ENCODE results near the gene PVALEF. TPM values are rescaled to one million over a fixed set of nuclear protein-coding genes. Genes with fewer than 3 reads are reported as not detected.

The PVALEF gene
- total and polyA plus RNA-seq, 2 of the 13 experiments (the other 11 are each of a cell fraction or from before 2014, with no cell fraction given) = 0.18 TPM

DNA sequence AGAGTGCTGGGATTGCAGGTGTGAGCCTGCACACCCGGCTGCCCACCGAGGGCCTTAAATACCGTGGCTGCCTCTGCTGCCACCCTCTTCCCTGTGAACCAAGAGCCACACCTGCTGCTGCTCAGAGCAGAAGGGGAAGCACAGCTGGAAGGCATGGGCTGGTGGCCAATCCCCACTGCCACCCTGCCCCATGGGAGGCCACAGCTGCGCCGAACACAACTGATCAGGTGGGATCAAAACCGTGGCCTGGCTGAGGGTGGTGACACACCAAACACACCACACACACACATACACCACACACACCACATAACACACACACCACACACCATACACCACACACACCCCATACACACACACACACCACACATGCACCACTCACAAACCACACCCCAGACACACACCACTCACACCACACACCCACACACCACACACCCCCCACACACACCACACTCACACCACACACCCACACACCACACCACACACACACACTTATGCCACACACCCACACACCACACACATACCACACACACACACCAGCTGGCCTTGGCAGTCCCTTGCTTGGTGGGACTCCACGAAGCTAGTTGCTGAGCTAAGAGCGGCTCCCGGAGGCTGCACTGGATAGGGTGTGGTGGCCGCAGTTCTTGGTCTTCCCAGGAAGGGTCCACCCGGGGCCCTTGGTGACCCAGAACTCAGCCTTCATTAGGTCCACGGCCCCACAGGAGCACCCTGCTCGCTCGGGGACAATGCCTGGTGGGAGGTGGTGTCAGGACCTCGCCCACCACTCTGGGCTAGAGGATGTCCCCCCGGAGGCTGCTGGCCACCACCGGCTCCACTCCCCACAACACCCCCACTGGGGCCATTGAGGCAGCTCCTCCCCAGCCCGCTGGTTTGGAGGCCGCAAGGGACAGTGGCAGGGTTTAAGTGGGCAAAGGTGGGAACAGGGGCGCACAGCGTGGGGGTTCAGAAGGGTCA, 42.6 kb downstream of the PVALEF start:
- FAIRE-seq (peak; percentile 51), ATAC-seq (no peak), DNase-seq (ENCODE audit: low spot score) (no peak)
- CTCF ChIA-PET (ENCODE audit: low intra/inter-chr PET ratio, low total read pairs) = no interaction called here
- no TSS peak for BruUV-seq (replicated peaks)
- no peaks in the 10 kb centered on the region for H4K20me1 ChIP-seq (ENCODE audit: insufficient read depth, low read length)
- peaks cover 16 to 46% of the 10 kb centered on the region in 2 experiments for H3K36me3 ChIP-seq (replicated peaks in 1 of 2; ENCODE audit: control insufficient read depth in 1 of 2, insufficient read depth in 2 of 2, low read length in 2 of 2)
- H3K9ac ChIP-seq (ENCODE audit: insufficient read depth, low read depth, low read length) = no peak overlapping the region
- intact Hi-C loops (cut with micrococcal nuclease; ENCODE audit: unreplicated experiment) (no loop called here), in situ Hi-C loops (cut with HindIII; ENCODE audit: extremely low pct_ligation_motif_present, low pct_unique_long_range_greater_than_20kb) (no loop called here)
- no peak overlapping the region for H2AFZ ChIP-seq (ENCODE audit: low read length)
- no peaks in the 10 kb centered on the region for H3K79me2 ChIP-seq (ENCODE audit: insufficient read depth, low read length)
- 93% methylated on average over 20 of the region's 21 CpGs for WGBS (ENCODE audit: low lambda C conversion rate)
- no peak overlapping the region for H3K27ac ChIP-seq (ENCODE audit: extremely low read length, insufficient read depth, low read length)
- POLR2A ChIA-PET = interaction anchor here (1.5 kb wide), 1 partner anchor 15 kb away, joined by 4 read pairs; the partner anchor contains the start of gene CEP131
- no peaks in the 10 kb centered on the region for H3K9me3 ChIP-seq (ENCODE audit: low read length)
- H3K4me1 ChIP-seq (ENCODE audit: insufficient read depth, low read length) = no peaks in the 10 kb centered on the region
- no peak overlapping the region for H3K4me2 ChIP-seq (ENCODE audit: low read depth, low read length)
- H3K27me3 ChIP-seq (ENCODE audit: control insufficient read depth in 1 of 2, insufficient read depth in 2 of 2, low read length in 2 of 2) = no peaks in the 10 kb centered on the region
- H3K4me3 ChIP-seq (replicated peaks in 1 of 3; ENCODE audit: insufficient read depth in 1 of 3, low read depth in 2 of 3, low read length in 3 of 3) = no peak overlapping the region
- TF ChIP-seq ZNF749 (CRISPR knock-in tag; IDR thresholded peaks at IDR 0.05; ENCODE audit: borderline replicate concordance) (no peak), ZNF235 (CRISPR knock-in tag; IDR thresholded peaks at IDR 0.05; ENCODE audit: borderline replicate concordance) (no peak), POLR2AphosphoS5 (IDR thresholded peaks at IDR 0.05; ENCODE audit: low read depth, low read length) (no peak), ZFYVE20 (CRISPR knock-in tag; IDR thresholded peaks at IDR 0.05; ENCODE audit: borderline replicate concordance, low read depth) (peak; percentile 75; the same call in 1 of the 2 replicates), FOXK1 (CRISPR knock-in tag; IDR thresholded peaks at IDR 0.05; ENCODE audit: borderline replicate concordance, low read depth) (no peak), ZNF136 (CRISPR knock-in tag; IDR thresholded peaks at IDR 0.05; ENCODE audit: low read depth) (no peak), ZNF44 (CRISPR knock-in tag; IDR thresholded peaks at IDR 0.05) (no peak), ZNF207 (IDR thresholded peaks at IDR 0.05; ENCODE audit: borderline replicate concordance) (no peak), ZNF792 (CRISPR knock-in tag; IDR thresholded peaks at IDR 0.05) (no peak), HNRNPL (IDR thresholded peaks at IDR 0.05; ENCODE audit: low read depth, low read length) (peak; percentile 63; the same call in 1 of the 2 replicates)
- TF ChIP-seq, protein P1, sequence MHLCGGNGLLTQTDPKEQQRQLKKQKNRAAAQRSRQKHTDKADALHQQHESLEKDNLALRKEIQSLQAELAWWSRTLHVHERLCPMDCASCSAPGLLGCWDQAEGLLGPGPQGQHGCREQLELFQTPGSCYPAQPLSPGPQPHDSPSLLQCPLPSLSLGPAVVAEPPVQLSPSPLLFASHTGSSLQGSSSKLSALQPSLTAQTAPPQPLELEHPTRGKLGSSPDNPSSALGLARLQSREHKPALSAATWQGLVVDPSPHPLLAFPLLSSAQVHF (CRISPR knock-in tag; IDR thresholded peaks at IDR 0.05) = no peak
- TF ChIP-seq, protein P2, sequence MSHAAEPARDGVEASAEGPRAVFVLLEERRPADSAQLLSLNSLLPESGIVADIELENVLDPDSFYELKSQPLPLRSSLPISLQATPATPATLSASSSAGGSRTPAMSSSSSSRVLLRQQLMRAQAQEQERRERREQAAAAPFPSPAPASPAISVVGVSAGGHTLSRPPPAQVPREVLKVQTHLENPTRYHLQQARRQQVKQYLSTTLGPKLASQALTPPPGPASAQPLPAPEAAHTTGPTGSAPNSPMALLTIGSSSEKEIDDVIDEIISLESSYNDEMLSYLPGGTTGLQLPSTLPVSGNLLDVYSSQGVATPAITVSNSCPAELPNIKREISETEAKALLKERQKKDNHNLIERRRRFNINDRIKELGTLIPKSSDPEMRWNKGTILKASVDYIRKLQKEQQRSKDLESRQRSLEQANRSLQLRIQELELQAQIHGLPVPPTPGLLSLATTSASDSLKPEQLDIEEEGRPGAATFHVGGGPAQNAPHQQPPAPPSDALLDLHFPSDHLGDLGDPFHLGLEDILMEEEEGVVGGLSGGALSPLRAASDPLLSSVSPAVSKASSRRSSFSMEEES (CRISPR knock-in tag; IDR thresholded peaks at IDR 0.05) = no peak
- TF ChIP-seq, protein P3, sequence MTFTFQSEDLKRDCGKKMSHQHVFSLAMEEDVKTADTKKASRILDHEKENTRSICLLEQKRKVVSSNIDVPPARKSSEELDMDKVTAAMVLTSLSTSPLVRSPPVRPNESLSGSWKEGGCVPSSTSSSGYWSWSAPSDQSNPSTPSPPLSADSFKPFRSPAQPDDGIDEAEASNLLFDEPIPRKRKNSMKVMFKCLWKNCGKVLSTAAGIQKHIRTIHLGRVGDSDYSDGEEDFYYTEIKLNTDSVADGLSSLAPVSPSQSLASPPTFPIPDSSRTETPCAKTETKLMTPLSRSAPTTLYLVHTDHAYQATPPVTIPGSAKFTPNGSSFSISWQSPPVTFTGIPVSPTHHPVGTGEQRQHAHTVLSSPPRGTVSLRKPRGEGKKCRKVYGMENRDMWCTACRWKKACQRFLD (CRISPR knock-in tag; IDR thresholded peaks at IDR 0.05; ENCODE audit: borderline replicate concordance) = no peak
- TF ChIP-seq, protein P4, sequence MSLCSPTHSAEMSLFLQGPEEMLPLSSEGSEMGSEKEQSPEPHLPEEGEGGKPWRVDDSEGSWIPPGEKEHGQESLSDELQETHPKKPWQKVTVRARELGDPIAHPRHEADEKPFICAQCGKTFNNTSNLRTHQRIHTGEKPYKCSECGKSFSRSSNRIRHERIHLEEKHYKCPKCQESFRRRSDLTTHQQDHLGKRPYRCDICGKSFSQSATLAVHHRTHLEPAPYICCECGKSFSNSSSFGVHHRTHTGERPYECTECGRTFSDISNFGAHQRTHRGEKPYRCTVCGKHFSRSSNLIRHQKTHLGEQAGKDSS (CRISPR knock-in tag; IDR thresholded peaks at IDR 0.05; ENCODE audit: borderline replicate concordance, low read depth) = no peak
